OCI-LY1 (cell line): ENCODE data around the gene MIGA1.

Experiments used
- H2AFZ ChIP-seq: fragments of 200-600 bp; sonication (generic), shearing (Covaris generic); 2 replicates; pipeline ENCODE4 v1.6.0; 2014; ENCODE audit warnings: antibody characterized with exemption, mild to moderate bottlenecking, low read length
- H3F3A ChIP-seq: fragments of 200-600 bp; sonication (generic), shearing (Covaris generic); 2 replicates; pipeline ENCODE4 v1.6.0; 2014; ENCODE audit warnings: mild to moderate bottlenecking, antibody characterized with exemption, low read length, moderate library complexity; ENCODE audit not compliant: insufficient read depth
- H3K27ac ChIP-seq: fragments of 200-600 bp; sonication (generic); 2 replicates; pipeline ENCODE4 v1.5.1; 2014; ENCODE audit warnings: low read length, mixed run types, mild to moderate bottlenecking, low read depth; ENCODE audit not compliant: poor library complexity, severe bottlenecking
- H3K27me3 ChIP-seq: fragments of 200-600 bp; sonication (generic); 2 replicates; pipeline ENCODE4 v1.6.0; 2014; ENCODE audit warnings: antibody characterized with exemption, mild to moderate bottlenecking, low read length, moderate library complexity; ENCODE audit not compliant: insufficient read depth
- H3K36me3 ChIP-seq: fragments of 200-600 bp; sonication (generic); 2 replicates; pipeline ENCODE4 v1.6.1; 2014; ENCODE audit warnings: mild to moderate bottlenecking, antibody characterized with exemption, low read length, moderate library complexity, mixed read lengths; ENCODE audit not compliant: insufficient read depth
- H3K4me1 ChIP-seq: fragments of 200-600 bp; sonication (generic); 2 replicates; pipeline ENCODE4 v1.5.1; 2014; ENCODE audit warnings: mild to moderate bottlenecking, low read length, moderate library complexity; ENCODE audit not compliant: insufficient read depth, severe bottlenecking
- H3K4me2 ChIP-seq: fragments of 200-600 bp; sonication (generic), shearing (Covaris generic); 2 replicates; pipeline ENCODE4 v1.6.1; 2014; ENCODE audit warnings: low read length
- H3K4me3 ChIP-seq: fragments of 200-600 bp; sonication (generic); 2 replicates; pipeline ENCODE4 v1.5.1; 2014; ENCODE audit warnings: low read length, low read depth, mild to moderate bottlenecking, mixed read lengths; ENCODE audit not compliant: poor library complexity, severe bottlenecking
- H3K79me2 ChIP-seq: fragments of 200-600 bp; shearing (Covaris generic); 2 replicates; pipeline ENCODE4 v1.6.1; 2016; ENCODE audit warnings: mixed run types, low read length, mixed read lengths; ENCODE audit not compliant: insufficient read depth
- H3K9ac ChIP-seq: fragments of 200-600 bp; sonication (generic), shearing (Covaris generic); 2 replicates; pipeline ENCODE4 v1.6.1; 2014; ENCODE audit warnings: mild to moderate bottlenecking, low read length, mixed read lengths
- H3K9me2 ChIP-seq: fragments of 200-600 bp; sonication (generic), shearing (Covaris generic); 2 replicates; pipeline ENCODE4 v1.6.1; 2014; ENCODE audit warnings: low read depth, mild to moderate bottlenecking, low read length, mixed read lengths
- H3K9me3 ChIP-seq: fragments of 200-600 bp; shearing (Covaris generic); 2 replicates; pipeline ENCODE4 v1.6.1; 2014; ENCODE audit warnings: low read length, mixed read lengths
- H4K20me1 ChIP-seq: fragments of 200-600 bp; sonication (generic), shearing (Covaris generic); 2 replicates; pipeline ENCODE4 v1.6.0; 2016; ENCODE audit warnings: mild to moderate bottlenecking, low read length; ENCODE audit not compliant: insufficient read depth
- CTCF ChIP-seq: fragments of 200-600 bp; sonication (generic), shearing (Covaris generic); IDR thresholded peaks from 2 replicates; pipeline ENCODE4 v1.5.1; 2017; ENCODE audit warnings: mild to moderate bottlenecking, antibody characterized with exemption, low read length, moderate library complexity, mixed read lengths
- EZH2 ChIP-seq: fragments of 200-600 bp; sonication (generic), shearing (Covaris generic); IDR thresholded peaks from 2 replicates; pipeline ENCODE4 v1.8.0; 2017; ENCODE audit warnings: borderline replicate concordance, mixed run types, mild to moderate bottlenecking, antibody characterized with exemption, low read length, moderate library complexity, mixed read lengths

MIGA1 gene

GRCh38 chr1:77899647-77900320 lies 120.3 kb downstream of the MIGA1 start:
- H3K9me2 ChIP-seq: no peaks in the 10 kb centered on the region
- no peak overlapping the region for H3K4me2 ChIP-seq
- no peaks in the 10 kb centered on the region for H3K36me3 ChIP-seq
- no peak overlapping the region for H2AFZ ChIP-seq
- no peaks in the 10 kb centered on the region for H3K27me3 ChIP-seq
- H3K4me1 ChIP-seq: no peaks in the 10 kb centered on the region
- no peak overlapping the region for H3K27ac ChIP-seq
- H3K4me3 ChIP-seq: no peak overlapping the region
- TF ChIP-seq EZH2: no peak
- TF ChIP-seq CTCF: no peak
- no peaks in the 10 kb centered on the region for H3K9me3 ChIP-seq
- H3K9ac ChIP-seq: no peak overlapping the region
- no peaks in the 10 kb centered on the region for H4K20me1 ChIP-seq
- H3F3A ChIP-seq: no peaks in the 10 kb centered on the region
- H3K79me2 ChIP-seq: no peaks in the 10 kb centered on the region

- H3K9me3 ChIP-seq: no peaks in the 10 kb centered on the region
- no peaks in the 10 kb centered on the region for H3K4me1 ChIP-seq
- no peak overlapping the region for H3K27ac ChIP-seq
- H3K27me3 ChIP-seq: no peaks in the 10 kb centered on the region
- no peaks in the 10 kb centered on the region for H3K79me2 ChIP-seq
- H3K4me2 ChIP-seq: no peak overlapping the region
- H3K9me2 ChIP-seq: no peaks in the 10 kb centered on the region
- TF ChIP-seq EZH2: no peak
- peak; percentile 90 for TF ChIP-seq CTCF
- no peaks in the 10 kb centered on the region for H4K20me1 ChIP-seq
- H3K36me3 ChIP-seq: no peaks in the 10 kb centered on the region
- H2AFZ ChIP-seq: no peak overlapping the region
- no peak overlapping the region for H3K4me3 ChIP-seq
- no peaks in the 10 kb centered on the region for H3F3A ChIP-seq
- H3K9ac ChIP-seq: no peak overlapping the region
Observed at GRCh38 chr1:77900687-77901293, 121.3 kb downstream of the MIGA1 start.

GRCh38 chr1:77905603-77906002 lies 126.2 kb downstream of the MIGA1 start:
- no peak overlapping the region for H3K27ac ChIP-seq
- TF ChIP-seq CTCF: no peak
- no peak for TF ChIP-seq EZH2
- no peaks in the 10 kb centered on the region for H3K9me2 ChIP-seq
- H3K4me3 ChIP-seq: no peak overlapping the region
- H3K9me3 ChIP-seq: no peaks in the 10 kb centered on the region
- H3K4me2 ChIP-seq: no peak overlapping the region
- no peak overlapping the region for H2AFZ ChIP-seq
- H3F3A ChIP-seq: no peaks in the 10 kb centered on the region
- no peaks in the 10 kb centered on the region for H4K20me1 ChIP-seq
- H3K4me1 ChIP-seq: no peaks in the 10 kb centered on the region
- H3K27me3 ChIP-seq: no peaks in the 10 kb centered on the region
- H3K36me3 ChIP-seq: no peaks in the 10 kb centered on the region
- no peak overlapping the region for H3K9ac ChIP-seq
- H3K79me2 ChIP-seq: no peaks in the 10 kb centered on the region
